Neural progenitor cell (in vitro differentiated cells): ENCODE data around the gene PAX5.

Experiments used
- CTCF ChIP-seq: fragments of 200-600 bp; sonication (generic); IDR thresholded peaks from 2 replicates; pipeline ENCODE4 v1.5.1; 2017; ENCODE audit warnings: antibody characterized with exemption, mild to moderate bottlenecking
- EZH2 ChIP-seq: fragments of 200-600 bp; sonication (generic); IDR thresholded peaks from 2 replicates; pipeline ENCODE4 v1.6.1; 2017; ENCODE audit warnings: antibody characterized with exemption, mild to moderate bottlenecking, moderate library complexity
- EZH2phosphoT487 ChIP-seq: fragments of 200-600 bp; sonication (generic); IDR thresholded peaks from 2 replicates; pipeline ENCODE4 v1.6.1; 2017; ENCODE audit warnings: antibody characterized with exemption

GRCh38 chr9:36939655-36940499 lies 94.2 kb downstream of the PAX5 start:
- TF ChIP-seq CTCF (no peak), EZH2 (no peak), EZH2phosphoT487 (no peak)
